K562 (cell line): ENCODE measurements around the gene DPEP3. TPM values are rescaled to one million over a fixed set of nuclear protein-coding genes. Genes with fewer than 3 reads are reported as not detected.

Source experiments
- ATAC-seq: fragments of 200-7000 bp; cut with Tn5 transposase; 3 replicates; pipeline ENCODE4 v1.9.1; 2020; ENCODE audit warnings: moderate library complexity
- BruUV-seq: library from RNA; stranded (reverse); fragments of 400-500 nt; replicated peaks from 2 replicates; lab custom pipeline; 2021; lab: Mats Ljungman, UMichigan
- CTCF ChIA-PET: fragments of 300-600 bp; formaldehyde crosslinking; extraction: SDS; loops from one replicate; lab custom pipeline; 2021; ENCODE audit warnings: low intra/inter-chr PET ratio; lab: Yijun Ruan, JAX
- POLR2A ChIA-PET: fragments of 300-600, 350-650 bp; sonication (Branson Sonifier 250); formaldehyde crosslinking; extraction: SDS; loops from one replicate; lab custom pipeline; 2021; ENCODE audit warnings: antibody characterized with exemption, inconsistent platforms; lab: Yijun Ruan, JAX
- DNase-seq, 4 experiments: peaks; one replicate each; pipeline versions ENCODE4 v3.0.0 to v3.0.0-alpha.2; 2011 to 2018; ENCODE audit warnings: low spot score in 3 of 4, mixed read lengths in 3 of 4; ENCODE audit errors: extremely low read depth in 1 of 4
- FAIRE-seq: peaks from 2 replicates; lab custom pipeline; 2011; peaks lifted over from hg19 to GRCh38; lab: Jason Lieb, UNC
- H2AFZ ChIP-seq: 2 replicates; pipeline ENCODE4 v1.6.0; 2011; ENCODE audit warnings: low read depth, low read length, control low read depth, inconsistent platforms
- H3K27ac ChIP-seq: fragments of 200-600 bp; 3 replicates; pipeline ENCODE4 v1.8.0; 2011; ENCODE audit warnings: low read depth, mild to moderate bottlenecking, control low read depth, inconsistent platforms, low read length, moderate library complexity, mixed read lengths; ENCODE audit errors: extremely low read depth
- H3K27me3 ChIP-seq, 2 experiments: fragments of 300-600 bp in 1 of 2; 2 replicates in 1 of 2; 3 replicates in 1 of 2; pipeline versions ENCODE4 v1.6.0 to v1.8.0; 2011; ENCODE audit warnings: inconsistent platforms in 2 of 2, low read length in 2 of 2, mild to moderate bottlenecking in 1 of 2, mixed read lengths in 1 of 2, moderate library complexity in 1 of 2; ENCODE audit not compliant: control insufficient read depth in 2 of 2, insufficient read depth in 2 of 2
- H3K36me3 ChIP-seq: fragments of 300-600 bp; 3 replicates; pipeline ENCODE4 v1.8.0; 2011; ENCODE audit warnings: mild to moderate bottlenecking, low read length, inconsistent platforms; ENCODE audit not compliant: control insufficient read depth, insufficient read depth
- H3K4me1 ChIP-seq, 2 experiments: fragments of 200-600 bp in 1 of 2; replicated peaks in 1 of 2; 2 replicates in 1 of 2; 3 replicates in 1 of 2; pipeline versions ENCODE4 v1.5.1 to v1.8.0; 2011; ENCODE audit warnings: inconsistent platforms in 2 of 2, low read length in 2 of 2, mild to moderate bottlenecking in 1 of 2, mixed read lengths in 1 of 2, moderate library complexity in 1 of 2; ENCODE audit not compliant: control insufficient read depth in 2 of 2, insufficient read depth in 2 of 2
- H3K4me2 ChIP-seq: 2 replicates; pipeline ENCODE4 v1.6.1; 2011; ENCODE audit warnings: low read length, control low read depth, inconsistent platforms, mixed read lengths; ENCODE audit not compliant: insufficient read depth
- H3K4me3 ChIP-seq: fragments of 200-600 bp; sonication (generic), shearing (Covaris generic); 2 replicates; pipeline ENCODE4 v1.5.1; 2016; ENCODE audit warnings: control low read depth, inconsistent platforms
- H3K79me2 ChIP-seq: fragments of 200-600 bp; 3 replicates; pipeline ENCODE4 v1.8.0; 2011; ENCODE audit warnings: low read length, inconsistent platforms; ENCODE audit not compliant: control insufficient read depth, insufficient read depth
- H3K9ac ChIP-seq, 2 experiments: 2 replicates each; pipeline versions ENCODE4 v1.6.0 to v1.6.1; 2011; ENCODE audit warnings: low read depth in 2 of 2, low read length in 2 of 2, control low read depth in 1 of 2, inconsistent platforms in 1 of 2, mild to moderate bottlenecking in 1 of 2, mixed read lengths in 1 of 2; ENCODE audit not compliant: insufficient read depth in 1 of 2
- H3K9me1 ChIP-seq: one replicate; pipeline ENCODE4 v1.6.0; 2011; ENCODE audit warnings: inconsistent platforms, mild to moderate bottlenecking, low read length, moderate library complexity; ENCODE audit not compliant: control insufficient read depth, insufficient read depth
- H3K9me3 ChIP-seq: replicated peaks from 2 replicates; pipeline ENCODE4 v1.5.1; 2011; ENCODE audit warnings: low read depth, low read length, inconsistent platforms; ENCODE audit not compliant: control insufficient read depth, insufficient read depth
- H4K20me1 ChIP-seq: replicated peaks from 2 replicates; pipeline ENCODE4 v1.6.1; 2011; ENCODE audit warnings: low read length, inconsistent platforms, mixed read lengths; ENCODE audit not compliant: control insufficient read depth, insufficient read depth
- BMI1 ChIP-seq: fragments of 150-350 bp; IDR thresholded peaks from 2 replicates; pipeline ENCODE4 v1.6.1; 2014; ENCODE audit warnings: low read length
- E2F6 ChIP-seq, 2 experiments: IDR thresholded peaks; 2 replicates each; pipeline ENCODE4 v1.6.1; 2011; ENCODE audit warnings: borderline replicate concordance in 1 of 2, control low read depth in 1 of 2, low read depth in 1 of 2, low read length in 1 of 2, mild to moderate bottlenecking in 1 of 2, mixed read lengths in 1 of 2, moderate library complexity in 1 of 2; ENCODE audit not compliant: insufficient read depth in 1 of 2, insufficient read length in 1 of 2, poor library complexity in 1 of 2, severe bottlenecking in 1 of 2; ENCODE audit errors: extremely low read depth in 1 of 2
- HDGF ChIP-seq: fragments of 450-650 bp; IDR thresholded peaks from 2 replicates; pipeline ENCODE4 v1.6.1; 2016
- PTRF ChIP-seq: fragments of 450-650 bp; IDR thresholded peaks from 2 replicates; pipeline ENCODE4 v1.6.1; 2016; ENCODE audit warnings: mild to moderate bottlenecking, missing genetic modification characterization, missing compliant biosample characterization
- ZFP36 ChIP-seq: fragments of 150-350 bp; IDR thresholded peaks from 2 replicates; pipeline ENCODE4 v1.6.1; 2018; ENCODE audit warnings: low read length, low read depth; ENCODE audit not compliant: partially characterized antibody
- WGBS: fragments of 100-300 bp; shearing (Covaris generic); methylation state at CpG from one replicate; pipeline ENCODE4 v1.1.6; 2016; ENCODE audit warnings: low coverage, mixed read lengths; ENCODE audit not compliant: insufficient coverage; ENCODE audit errors: missing lambda C conversion rate; 5-methylcytosine and 5-hydroxymethylcytosine counted together
- in situ Hi-C: fragments of 300-500 bp; cut with MboI; formaldehyde crosslinking; loops from 4 replicates; pipeline ENCODE4 v1.15.0; 2018; ENCODE audit warnings: inconsistent platforms, mixed read lengths
- intact Hi-C: fragments of 100-400 bp; cut with micrococcal nuclease; formaldehyde crosslinking; loops from 2 replicates; pipeline ENCODE4 v1.14.2; 2022
- polyA plus RNA-seq, 8 experiments: library from polyadenylated mRNA; depleted of rRNA in 4 of 8; stranded (reverse) in 5 of 8; unstranded in 3 of 8; fragments of >200 nt; fragmentation: Nextera tagmentation in 2 of 8; fragmentation: Illumina TruSeq in 1 of 8; extraction: Ambion mirVana in 2 of 8; extraction: Trizol in 1 of 8; gene quantifications; 2 replicates each; pipeline versions ENCODE4 v1.2.1 to v1.2.3, GENCODE V29; 2011 to 2014; ENCODE audit warnings: inconsistent platforms in 1 of 8, missing spikeins in 1 of 8
- total RNA-seq, 7 experiments: library from RNA; depleted of rRNA in 6 of 7; stranded (reverse); fragments of >200 nt in 6 of 7; fragmentation: Illumina TruSeq in 2 of 7; extraction: Trizol in 2 of 7; gene quantifications; 2 replicates each; pipeline versions ENCODE4 v1.2.1 to v1.2.3, GENCODE V29; 2011 to 2021; ENCODE audit warnings: low replicate concordance in 1 of 7
- TF ChIP-seq, protein P1 (sequence below): sonication (generic); formaldehyde crosslinking; IDR thresholded peaks from 2 replicates; pipeline ENCODE4 v1.8.1; 2023; ENCODE audit warnings: missing genetic modification reagents, mild to moderate bottlenecking, borderline replicate concordance

Gene DPEP3
- total and polyA plus RNA-seq, 9 of the 15 experiments (the other 6 are each of a cell fraction or from before 2014, with no cell fraction given): not detected

DNA sequence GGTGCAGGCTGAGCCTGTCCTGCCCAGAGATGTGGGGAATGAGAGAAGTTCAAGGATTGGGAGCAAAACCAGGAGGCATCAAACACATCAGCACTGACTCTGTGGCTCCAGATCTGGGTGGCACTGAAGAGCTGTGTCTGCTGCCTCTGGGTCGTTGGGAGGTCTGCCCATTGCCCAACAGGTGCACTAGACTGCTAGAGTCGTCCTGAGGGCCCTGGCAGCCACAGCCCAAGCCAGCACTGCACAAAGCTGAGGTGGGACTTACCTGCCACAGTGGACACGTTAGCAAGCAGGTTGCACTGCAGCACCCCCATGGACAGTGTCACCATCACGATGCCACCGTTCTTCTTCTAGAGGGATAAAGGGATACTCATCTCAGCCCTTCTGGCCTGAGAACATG is 3.3 kb downstream of the DPEP3 start:
- Histone ChIP-seq H3K9me3 (no peaks in the 10 kb centered on the region), H3K4me1 (peaks cover 0 to 18% of the 10 kb centered on the region in 2 experiments; a peak in 3 of 5 replicates), H3K27me3 (peaks cover 0 to 4% of the 10 kb centered on the region in 2 experiments; a peak in 1 of 5 replicates), H3K27ac (no peak overlapping the region), H3K36me3 (no peaks in the 10 kb centered on the region), H3K9me1 (no peaks in the 10 kb centered on the region), H3K4me2 (no peak overlapping the region), H3K9ac (peak overlapping the region in 1 of 2 experiments; percentile 75; a peak in 2 of 4 replicates), H4K20me1 (no peaks in the 10 kb centered on the region), H3K79me2 (no peaks in the 10 kb centered on the region), H2AFZ (no peak overlapping the region), H3K4me3 (no peak overlapping the region)
- BruUV-seq: no TSS peak
- TF ChIP-seq BMI1 (no peak), ZFP36 (no peak), PTRF (tag) (no peak)
- CTCF ChIA-PET: no interaction called here
- WGBS: 4% methylated on average over 5 of the region's 5 CpGs
- ATAC-seq (no peak), FAIRE-seq (no peak), DNase-seq (no peak)
- POLR2A ChIA-PET: interaction anchor here (0.7 to 1.1 kb wide), 3 partner anchors 13 to 131 kb away, joined by 3 read pairs; no protein-coding TSS in a partner anchor
- intact Hi-C loops (no loop called here), in situ Hi-C loops (no loop called here)

- Histone ChIP-seq H3K9me3 (no peaks in the 10 kb centered on the region), H3K79me2 (no peaks in the 10 kb centered on the region), H2AFZ (0 out of 2 replicates have a peak overlapping the region, but pooled peaks have one; percentile 67), H3K4me1 (peaks cover 0 to 16% of the 10 kb centered on the region in 2 experiments; a peak in 3 of 5 replicates), H4K20me1 (no peaks in the 10 kb centered on the region), H3K36me3 (no peaks in the 10 kb centered on the region), H3K27me3 (peaks cover 0 to 4% of the 10 kb centered on the region in 2 experiments; a peak in 1 of 5 replicates), H3K9ac (peak overlapping the region in 1 of 2 experiments; percentile 68; a peak in 1 of 4 replicates), H3K9me1 (no peaks in the 10 kb centered on the region), H3K4me2 (no peak overlapping the region; the same call in 1 of the 2 replicates), H3K4me3 (no peak overlapping the region), H3K27ac (no peak overlapping the region)
- no peak for DNase-seq
- peak; percentile 64 for ATAC-seq
- WGBS: 43% methylated on average over 2 of the region's 2 CpGs
- in situ Hi-C loops: no loop called here
- no peak for FAIRE-seq
- BruUV-seq: no TSS peak
- ChIA-PET POLR2A (interaction anchor here (0.5 kb wide), 1 partner anchor 270 kb away, joined by 3 read pairs; no protein-coding TSS in a partner anchor), CTCF (no interaction called here)
- intact Hi-C loops: no loop called here
- TF ChIP-seq, protein P1, sequence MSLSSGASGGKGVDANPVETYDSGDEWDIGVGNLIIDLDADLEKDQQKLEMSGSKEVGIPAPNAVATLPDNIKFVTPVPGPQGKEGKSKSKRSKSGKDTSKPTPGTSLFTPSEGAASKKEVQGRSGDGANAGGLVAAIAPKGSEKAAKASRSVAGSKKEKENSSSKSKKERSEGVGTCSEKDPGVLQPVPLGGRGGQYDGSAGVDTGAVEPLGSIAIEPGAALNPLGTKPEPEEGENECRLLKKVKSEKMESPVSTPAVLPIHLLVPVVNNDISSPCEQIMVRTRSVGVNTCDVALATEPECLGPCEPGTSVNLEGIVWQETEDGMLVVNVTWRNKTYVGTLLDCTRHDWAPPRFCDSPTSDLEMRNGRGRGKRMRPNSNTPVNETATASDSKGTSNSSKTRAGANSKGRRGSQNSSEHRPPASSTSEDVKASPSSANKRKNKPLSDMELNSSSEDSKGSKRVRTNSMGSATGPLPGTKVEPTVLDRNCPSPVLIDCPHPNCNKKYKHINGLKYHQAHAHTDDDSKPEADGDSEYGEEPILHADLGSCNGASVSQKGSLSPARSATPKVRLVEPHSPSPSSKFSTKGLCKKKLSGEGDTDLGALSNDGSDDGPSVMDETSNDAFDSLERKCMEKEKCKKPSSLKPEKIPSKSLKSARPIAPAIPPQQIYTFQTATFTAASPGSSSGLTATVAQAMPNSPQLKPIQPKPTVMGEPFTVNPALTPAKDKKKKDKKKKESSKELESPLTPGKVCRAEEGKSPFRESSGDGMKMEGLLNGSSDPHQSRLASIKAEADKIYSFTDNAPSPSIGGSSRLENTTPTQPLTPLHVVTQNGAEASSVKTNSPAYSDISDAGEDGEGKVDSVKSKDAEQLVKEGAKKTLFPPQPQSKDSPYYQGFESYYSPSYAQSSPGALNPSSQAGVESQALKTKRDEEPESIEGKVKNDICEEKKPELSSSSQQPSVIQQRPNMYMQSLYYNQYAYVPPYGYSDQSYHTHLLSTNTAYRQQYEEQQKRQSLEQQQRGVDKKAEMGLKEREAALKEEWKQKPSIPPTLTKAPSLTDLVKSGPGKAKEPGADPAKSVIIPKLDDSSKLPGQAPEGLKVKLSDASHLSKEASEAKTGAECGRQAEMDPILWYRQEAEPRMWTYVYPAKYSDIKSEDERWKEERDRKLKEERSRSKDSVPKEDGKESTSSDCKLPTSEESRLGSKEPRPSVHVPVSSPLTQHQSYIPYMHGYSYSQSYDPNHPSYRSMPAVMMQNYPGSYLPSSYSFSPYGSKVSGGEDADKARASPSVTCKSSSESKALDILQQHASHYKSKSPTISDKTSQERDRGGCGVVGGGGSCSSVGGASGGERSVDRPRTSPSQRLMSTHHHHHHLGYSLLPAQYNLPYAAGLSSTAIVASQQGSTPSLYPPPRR (CRISPR knock-in tag): 0 out of 2 replicates have a peak, but pooled peaks have one; percentile 52
- peak in 1 of 2 experiments; percentile 26 for TF ChIP-seq E2F6 (IDR thresholded peaks at IDR 0.05; ENCODE audit: borderline replicate concordance in 1 of 2, extremely low read depth in 1 of 2, insufficient read depth in 1 of 2, insufficient read length in 1 of 2, low read depth in 1 of 2, low read length in 1 of 2, poor library complexity in 1 of 2, severe bottlenecking in 1 of 2)
- no peak for TF ChIP-seq HDGF
Measured at GRCh38 chr16:67976205-67976604, 4.1 kb downstream of the DPEP3 start.
